KMS-11 (cell line): ENCODE measurements around the gene KCNAB1.

ENCODE experiments used
- H2AFZ ChIP-seq: fragments of 200-600 bp; sonication (generic); 2 replicates; pipeline ENCODE4 v1.6.1; 2016; ENCODE audit warnings: antibody characterized with exemption, mixed run types, low read depth
- H3K27ac ChIP-seq: fragments of 200-600 bp; sonication (generic); 2 replicates; pipeline ENCODE4 v1.6.1; 2016; ENCODE audit warnings: mild to moderate bottlenecking, mixed run types
- H3K27me3 ChIP-seq: fragments of 200-600 bp; sonication (generic); 2 replicates; pipeline ENCODE4 v1.6.1; 2017; ENCODE audit warnings: mild to moderate bottlenecking, low read depth, mixed run types, moderate library complexity; ENCODE audit not compliant: insufficient read depth
- H3K36me3 ChIP-seq: fragments of 200-600 bp; sonication (generic); 2 replicates; pipeline ENCODE4 v1.6.1; 2017; ENCODE audit warnings: mild to moderate bottlenecking, mixed run types; ENCODE audit not compliant: insufficient read depth
- H3K4me1 ChIP-seq: fragments of 200-600 bp; sonication (generic); 2 replicates; pipeline ENCODE4 v1.6.1; 2016; ENCODE audit warnings: mild to moderate bottlenecking, low read depth, mixed run types; ENCODE audit not compliant: poor library complexity, severe bottlenecking
- H3K4me2 ChIP-seq: fragments of 200-600 bp; sonication (generic); 2 replicates; pipeline ENCODE4 v1.7.0; 2016; ENCODE audit warnings: mild to moderate bottlenecking, mixed run types
- H3K4me3 ChIP-seq: fragments of 200-600 bp; sonication (generic); IDR thresholded peaks from 2 replicates; pipeline ENCODE4 v1.6.1; 2017; ENCODE audit warnings: low read depth, low read length, mixed read lengths; ENCODE audit not compliant: insufficient read depth
- H3K79me2 ChIP-seq: fragments of 200-600 bp; sonication (generic); 2 replicates; pipeline ENCODE4 v1.6.1; 2016; ENCODE audit warnings: low read depth, mixed run types; ENCODE audit not compliant: insufficient read depth
- H3K9ac ChIP-seq: fragments of 200-600 bp; sonication (generic); 2 replicates; pipeline ENCODE4 v1.6.1; 2016; ENCODE audit warnings: mild to moderate bottlenecking, mixed run types
- H4K20me1 ChIP-seq: fragments of 200-600 bp; sonication (generic); 2 replicates; pipeline ENCODE4 v1.6.1; 2016; ENCODE audit warnings: mild to moderate bottlenecking, mixed run types; ENCODE audit not compliant: insufficient read depth
- CTCF ChIP-seq: fragments of 200-600 bp; sonication (generic); conservative IDR thresholded peaks from 2 replicates; pipeline ENCODE4 v1.6.1; 2017; ENCODE audit warnings: low read depth, mild to moderate bottlenecking, antibody characterized with exemption, low read length, moderate library complexity, mixed read lengths

The KCNAB1 gene

GRCh38 chr3:156390846-156391245 is 270.5 kb downstream of the KCNAB1 start:
- no peak overlapping the region for H3K4me3 ChIP-seq
- H4K20me1 ChIP-seq, result no peaks in the 10 kb centered on the region
- no peaks in the 10 kb centered on the region for H3K36me3 ChIP-seq
- H3K79me2 ChIP-seq, result no peaks in the 10 kb centered on the region
- no peaks in the 10 kb centered on the region for H3K27me3 ChIP-seq
- H3K4me1 ChIP-seq, result no peaks in the 10 kb centered on the region
- TF ChIP-seq CTCF, result no peak
- H3K4me2 ChIP-seq, result no peak overlapping the region
- H3K9ac ChIP-seq, result no peak overlapping the region
- no peak overlapping the region for H3K27ac ChIP-seq
- no peak overlapping the region for H2AFZ ChIP-seq

- H3K27me3 ChIP-seq, result no peaks in the 10 kb centered on the region
- H3K4me1 ChIP-seq, result no peaks in the 10 kb centered on the region
- H3K4me2 ChIP-seq, result no peak overlapping the region
- H3K9ac ChIP-seq, result no peak overlapping the region
- H2AFZ ChIP-seq, result no peak overlapping the region
- H4K20me1 ChIP-seq, result no peaks in the 10 kb centered on the region
- no peak overlapping the region for H3K27ac ChIP-seq
- no peaks in the 10 kb centered on the region for H3K36me3 ChIP-seq
- no peaks in the 10 kb centered on the region for H3K79me2 ChIP-seq
- no peak for TF ChIP-seq CTCF
- no peak overlapping the region for H3K4me3 ChIP-seq
Observed at GRCh38 chr3:156395961-156396710, 275.8 kb downstream of the KCNAB1 start.

GRCh38 chr3:156396851-156397250 is 276.5 kb downstream of the KCNAB1 start:
- no peak overlapping the region for H3K4me2 ChIP-seq
- no peaks in the 10 kb centered on the region for H4K20me1 ChIP-seq
- no peak overlapping the region for H3K27ac ChIP-seq
- no peaks in the 10 kb centered on the region for H3K79me2 ChIP-seq
- no peaks in the 10 kb centered on the region for H3K4me1 ChIP-seq
- H3K36me3 ChIP-seq, result no peaks in the 10 kb centered on the region
- no peak overlapping the region for H3K9ac ChIP-seq
- no peak overlapping the region for H3K4me3 ChIP-seq
- H3K27me3 ChIP-seq, result no peaks in the 10 kb centered on the region
- H2AFZ ChIP-seq, result no peak overlapping the region
- no peak for TF ChIP-seq CTCF

GRCh38 chr3:156397534-156397933 is 277.2 kb downstream of the KCNAB1 start:
- Histone ChIP-seq H2AFZ (no peak overlapping the region), H3K36me3 (no peaks in the 10 kb centered on the region), H3K27me3 (no peaks in the 10 kb centered on the region), H3K27ac (no peak overlapping the region), H3K4me2 (no peak overlapping the region), H3K79me2 (no peaks in the 10 kb centered on the region), H3K9ac (no peak overlapping the region), H3K4me1 (no peaks in the 10 kb centered on the region), H3K4me3 (no peak overlapping the region), H4K20me1 (no peaks in the 10 kb centered on the region)
- no peak for TF ChIP-seq CTCF
